Fibroblast of lung (primary cell): Measurements from ENCODE around the gene ADRM1. TPM values are rescaled to one million over a fixed set of nuclear protein-coding genes. Genes with fewer than 3 reads are reported as not detected.

Experiments
- DNase-seq, 2 donors: peaks; one replicate each; pipeline versions ENCODE4 v3.0.0 to v3.0.0-alpha.2; 2010; ENCODE audit warnings: low read depth in 2 of 2
- H2AFZ ChIP-seq: 2 replicates; pipeline ENCODE4 v1.5.1; 2012; ENCODE audit warnings: low read length, control low read depth, inconsistent platforms
- H3K27ac ChIP-seq: 2 replicates; pipeline ENCODE4 v1.5.1; 2011; ENCODE audit warnings: low read length, control low read depth; ENCODE audit not compliant: insufficient read depth
- H3K27me3 ChIP-seq: 2 replicates; pipeline ENCODE4 v1.5.1; 2011; ENCODE audit warnings: mild to moderate bottlenecking, low read length; ENCODE audit not compliant: control insufficient read depth, insufficient read depth
- H3K36me3 ChIP-seq: 2 replicates; pipeline ENCODE4 v1.5.1; 2011; ENCODE audit warnings: low read length; ENCODE audit not compliant: control insufficient read depth, insufficient read depth
- H3K4me1 ChIP-seq: 2 replicates; pipeline ENCODE4 v1.5.1; 2011; ENCODE audit warnings: low read length; ENCODE audit not compliant: control insufficient read depth, insufficient read depth; ENCODE audit errors: extremely low read depth
- H3K4me2 ChIP-seq: 2 replicates; pipeline ENCODE4 v1.5.1; 2011; ENCODE audit warnings: low read length, control low read depth; ENCODE audit not compliant: insufficient read depth; ENCODE audit errors: extremely low read depth
- H3K4me3 ChIP-seq, 4 experiments: fragments of 200-600 bp in 1 of 4; sonication (generic) in 1 of 4; replicated peaks in 1 of 4; 2 replicates each; pipeline ENCODE4 v1.5.1; 2011 to 2016; ENCODE audit warnings: low read length in 4 of 4, low read depth in 3 of 4, mild to moderate bottlenecking in 3 of 4, control low read depth in 2 of 4, inconsistent platforms in 1 of 4, mixed read lengths in 1 of 4; ENCODE audit not compliant: insufficient read depth in 1 of 4; ENCODE audit errors: control extremely low read depth in 1 of 4
- H3K79me2 ChIP-seq: 2 replicates; pipeline ENCODE4 v1.5.1; 2012; ENCODE audit warnings: mild to moderate bottlenecking, low read length, inconsistent platforms; ENCODE audit not compliant: control insufficient read depth, insufficient read depth
- H3K9ac ChIP-seq: 2 replicates; pipeline ENCODE4 v1.5.1; 2011; ENCODE audit warnings: mild to moderate bottlenecking, low read length, control low read depth; ENCODE audit not compliant: insufficient read depth
- H3K9me3 ChIP-seq: 2 replicates; pipeline ENCODE4 v1.5.1; 2012; ENCODE audit warnings: low read depth, low read length; ENCODE audit not compliant: control insufficient read depth, insufficient read depth
- H4K20me1 ChIP-seq: 2 replicates; pipeline ENCODE4 v1.5.1; 2011; ENCODE audit warnings: low read length; ENCODE audit not compliant: control insufficient read depth, insufficient read depth; ENCODE audit errors: extremely low read depth
- EZH2 ChIP-seq: IDR thresholded peaks from 2 replicates; pipeline ENCODE4 v1.5.1; 2012; ENCODE audit warnings: low read length, control low read depth, mild to moderate bottlenecking; ENCODE audit errors: missing control alignments
- polyA plus RNA-seq, 2 donors: library from polyadenylated mRNA; depleted of rRNA in 1 of 2; stranded (reverse) in 1 of 2; unstranded in 1 of 2; fragments of >200 nt; gene quantifications; 2 replicates each; pipeline ENCODE4 v1.2.1, GENCODE V29; 2011 to 2012; ENCODE audit warnings: missing spikeins in 1 of 2
- total RNA-seq: library from RNA; depleted of rRNA; stranded (reverse); fragments of >200 nt; gene quantifications from 2 replicates; pipeline ENCODE4 v1.2.1, GENCODE V29; 2014
- TF ChIP-seq, protein P1 (sequence below), 2 donors: IDR thresholded peaks in 1 of 2; conservative IDR thresholded peaks in 1 of 2; 1 replicate in 1 of 2; 2 replicates in 1 of 2; pipeline ENCODE4 v1.5.1; 2011 to 2012; ENCODE audit warnings: low read length in 2 of 2, control low read depth in 1 of 2, inconsistent platforms in 1 of 2, low read depth in 1 of 2, mild to moderate bottlenecking in 1 of 2

ADRM1 gene
- total and polyA plus RNA-seq, 2 donors (not counting 1 experiment from before 2014, with no cell fraction given) = 41.2 to 71.3 TPM

DNA sequence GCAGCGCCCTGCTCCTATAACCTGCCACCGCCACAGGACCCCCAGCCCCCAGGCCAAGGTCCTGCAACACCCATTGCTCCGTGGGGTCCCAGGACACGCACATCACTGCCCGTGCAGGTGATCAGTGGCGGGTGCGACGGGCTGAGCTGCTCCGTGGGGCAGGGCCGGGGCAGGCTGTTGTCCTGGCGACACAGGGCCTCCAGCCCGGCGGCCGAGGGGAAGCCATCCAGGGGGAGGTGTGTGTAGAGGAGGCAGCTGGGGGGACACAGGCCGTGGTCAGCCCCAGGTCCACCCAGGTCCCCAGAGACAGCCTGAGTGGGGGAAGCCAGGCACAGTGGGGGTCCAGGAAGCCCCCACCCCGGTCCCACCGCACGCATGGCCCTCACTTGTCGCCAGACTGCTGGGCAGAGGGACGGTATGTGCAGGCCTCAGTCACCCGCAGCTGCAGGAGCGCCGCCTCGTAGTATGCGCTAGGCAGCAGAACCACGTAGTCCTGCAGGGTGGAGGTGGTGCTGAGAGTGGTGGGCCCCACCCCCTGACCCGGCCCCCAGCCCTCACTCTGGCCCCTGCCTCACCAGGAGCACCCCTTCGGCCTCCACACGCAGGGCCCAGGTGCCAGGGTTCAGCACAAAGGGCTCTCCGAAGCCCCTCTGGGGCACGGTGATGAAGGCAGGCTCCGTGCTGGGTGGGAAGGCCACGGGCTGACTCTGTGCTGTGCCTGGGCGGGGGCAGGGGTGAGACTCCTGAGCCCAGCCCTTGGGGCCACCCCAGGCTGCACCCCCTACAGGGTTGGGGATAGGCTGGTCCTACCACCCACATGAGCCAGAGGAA, 30.4 kb downstream of the ADRM1 start:
- no peak overlapping the region for H3K27ac ChIP-seq
- H3K79me2 ChIP-seq = no peaks in the 10 kb centered on the region
- TF ChIP-seq, protein P1, sequence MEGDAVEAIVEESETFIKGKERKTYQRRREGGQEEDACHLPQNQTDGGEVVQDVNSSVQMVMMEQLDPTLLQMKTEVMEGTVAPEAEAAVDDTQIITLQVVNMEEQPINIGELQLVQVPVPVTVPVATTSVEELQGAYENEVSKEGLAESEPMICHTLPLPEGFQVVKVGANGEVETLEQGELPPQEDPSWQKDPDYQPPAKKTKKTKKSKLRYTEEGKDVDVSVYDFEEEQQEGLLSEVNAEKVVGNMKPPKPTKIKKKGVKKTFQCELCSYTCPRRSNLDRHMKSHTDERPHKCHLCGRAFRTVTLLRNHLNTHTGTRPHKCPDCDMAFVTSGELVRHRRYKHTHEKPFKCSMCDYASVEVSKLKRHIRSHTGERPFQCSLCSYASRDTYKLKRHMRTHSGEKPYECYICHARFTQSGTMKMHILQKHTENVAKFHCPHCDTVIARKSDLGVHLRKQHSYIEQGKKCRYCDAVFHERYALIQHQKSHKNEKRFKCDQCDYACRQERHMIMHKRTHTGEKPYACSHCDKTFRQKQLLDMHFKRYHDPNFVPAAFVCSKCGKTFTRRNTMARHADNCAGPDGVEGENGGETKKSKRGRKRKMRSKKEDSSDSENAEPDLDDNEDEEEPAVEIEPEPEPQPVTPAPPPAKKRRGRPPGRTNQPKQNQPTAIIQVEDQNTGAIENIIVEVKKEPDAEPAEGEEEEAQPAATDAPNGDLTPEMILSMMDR (conservative IDR thresholded peaks at IDR 0.05 in 1 of 2, IDR thresholded peaks at IDR 0.05 in 1 of 2; ENCODE audit: low read depth in 1 of 2, low read length in 2 of 2) = no peak
- H3K36me3 ChIP-seq = peaks cover 37% of the 10 kb centered on the region
- H3K4me1 ChIP-seq = no peaks in the 10 kb centered on the region
- H3K4me2 ChIP-seq = no peak overlapping the region
- H3K9ac ChIP-seq = no peak overlapping the region
- no peaks in the 10 kb centered on the region for H3K27me3 ChIP-seq
- no peaks in the 10 kb centered on the region for H3K9me3 ChIP-seq
- no peak for DNase-seq
- H2AFZ ChIP-seq = no peak overlapping the region
- H3K4me3 ChIP-seq = no peak overlapping the region
- H4K20me1 ChIP-seq = no peaks in the 10 kb centered on the region

DNA sequence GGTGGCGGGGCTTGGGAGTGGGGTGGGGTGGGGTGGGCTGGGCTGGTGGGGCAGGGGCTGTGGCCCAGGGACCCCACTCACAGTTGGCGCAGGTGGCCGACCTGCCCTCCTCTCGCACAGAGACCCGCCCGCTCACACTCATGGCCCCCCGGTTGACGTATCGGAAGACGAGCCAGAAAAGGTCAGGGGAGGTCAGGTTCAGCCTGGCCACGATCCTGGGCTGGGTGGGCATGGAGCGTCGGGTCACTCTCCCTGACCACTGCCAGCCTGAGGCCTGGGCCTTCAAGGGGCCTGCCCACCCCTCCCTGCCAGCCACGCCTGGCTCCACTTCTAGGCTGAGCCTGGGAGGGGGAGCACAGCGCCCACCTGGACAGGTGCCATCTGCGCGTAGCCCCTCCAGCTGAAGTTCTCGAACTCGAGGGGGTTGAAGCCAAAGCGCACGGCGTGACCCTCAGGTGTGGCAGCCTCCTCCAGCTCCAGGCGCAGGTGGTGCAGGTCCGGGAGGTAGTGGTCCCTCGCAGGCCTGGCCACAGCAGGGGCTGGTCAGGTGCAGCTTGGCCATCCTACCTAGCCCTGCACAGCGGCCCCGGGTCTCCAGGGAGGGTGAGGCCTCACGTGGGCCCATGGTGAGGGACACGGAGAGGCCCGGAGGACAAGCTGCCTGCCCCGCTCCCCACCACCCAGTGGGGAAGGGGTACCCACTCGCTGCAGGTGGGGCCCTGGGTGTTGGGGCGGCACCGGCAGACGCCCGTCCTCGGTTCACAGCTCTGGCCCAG, 31.2 kb downstream of the ADRM1 start:
- H3K27me3 ChIP-seq = no peaks in the 10 kb centered on the region
- no peaks in the 10 kb centered on the region for H3K4me1 ChIP-seq
- H3K4me2 ChIP-seq = no peak overlapping the region
- H3K36me3 ChIP-seq = peaks cover 33% of the 10 kb centered on the region
- H3K9ac ChIP-seq = no peak overlapping the region
- H4K20me1 ChIP-seq = no peaks in the 10 kb centered on the region
- no peak overlapping the region for H3K27ac ChIP-seq
- no peaks in the 10 kb centered on the region for H3K9me3 ChIP-seq
- no peak overlapping the region for H2AFZ ChIP-seq
- no peaks in the 10 kb centered on the region for H3K79me2 ChIP-seq
- H3K4me3 ChIP-seq = no peak overlapping the region
- no peak for TF ChIP-seq EZH2
- TF ChIP-seq, protein P1 (conservative IDR thresholded peaks at IDR 0.05 in 1 of 2, IDR thresholded peaks at IDR 0.05 in 1 of 2; ENCODE audit: low read depth in 1 of 2, low read length in 2 of 2) = no peak
- DNase-seq = no peak

DNA sequence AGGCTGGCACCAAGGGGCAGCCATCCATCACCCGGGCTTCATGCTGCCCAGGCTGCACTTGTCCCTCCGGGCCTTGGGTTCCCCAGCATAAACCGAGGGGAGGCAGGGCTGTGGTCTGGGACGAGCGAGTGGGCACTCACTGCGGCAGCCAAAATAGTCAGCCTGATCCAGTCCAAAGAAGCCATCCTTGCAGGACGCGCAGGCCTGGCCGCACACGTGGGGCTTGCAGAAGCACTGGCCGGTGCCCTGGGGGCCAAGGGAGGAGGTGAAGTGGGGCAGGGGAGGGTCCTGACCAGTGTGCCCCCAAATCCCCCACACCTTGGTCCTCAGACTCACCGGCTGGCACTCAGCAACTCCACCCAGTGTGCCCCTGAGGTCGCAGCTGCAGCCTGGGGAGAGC, 32.1 kb downstream of the ADRM1 start:
- Histone ChIP-seq H3K4me3 (no peak overlapping the region), H3K9me3 (no peaks in the 10 kb centered on the region), H3K79me2 (no peaks in the 10 kb centered on the region), H3K4me2 (no peak overlapping the region), H3K36me3 (peaks cover 32% of the 10 kb centered on the region), H3K9ac (no peak overlapping the region), H3K27ac (no peak overlapping the region), H4K20me1 (no peaks in the 10 kb centered on the region), H2AFZ (no peak overlapping the region), H3K4me1 (no peaks in the 10 kb centered on the region), H3K27me3 (no peaks in the 10 kb centered on the region)
- DNase-seq = no peak
- no peak for TF ChIP-seq EZH2
- TF ChIP-seq, protein P1 (conservative IDR thresholded peaks at IDR 0.05 in 1 of 2, IDR thresholded peaks at IDR 0.05 in 1 of 2; ENCODE audit: low read depth in 1 of 2, low read length in 2 of 2) = no peak
